NCI-H446 treated with DMSO at 0.1 percent for 48 hours (cell line): ENCODE measurements around the gene ATP1B3.
"Not testable (repeated sequence)": the region's sequence is repeated elsewhere in the genome, so short reads cannot be mapped to it uniquely, and the experiment has no call there.

Experiments
- DNase-seq: peaks from one replicate; lab custom pipeline; 2025; lab: John Stamatoyannopoulos, UW

ATP1B3 gene

GRCh38 chr3:141905129-141905528 is 28.7 kb downstream of the ATP1B3 start:
- no peak for DNase-seq

- DNase-seq: no peak
Measured at GRCh38 chr3:141909408-141909807, 33.0 kb downstream of the ATP1B3 start.

DNA sequence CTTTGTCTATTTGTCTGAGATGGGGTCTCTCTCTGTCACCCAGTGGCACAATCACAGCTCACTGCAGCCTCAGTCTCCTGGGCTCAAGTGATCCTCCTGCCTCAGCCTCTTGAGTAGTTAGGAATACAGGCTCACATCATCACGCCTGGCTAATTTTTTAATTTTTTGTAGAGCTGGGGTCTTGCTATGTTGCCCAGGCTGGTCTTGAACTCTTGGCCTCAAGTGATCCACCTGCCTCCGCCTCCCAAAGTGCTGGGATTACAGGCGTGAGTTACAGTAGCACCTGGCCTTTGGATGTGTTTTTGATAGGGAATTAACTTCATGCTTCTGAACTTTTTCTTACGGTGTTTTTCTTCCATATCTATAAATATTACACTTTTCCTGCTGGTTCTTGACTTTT is 33.5 kb downstream of the ATP1B3 start:
- not testable (repeated sequence) for DNase-seq

- no peak for DNase-seq
Measured at GRCh38 chr3:141913150-141913811, 36.8 kb downstream of the ATP1B3 start.

- no peak for DNase-seq
Measured at GRCh38 chr3:141914311-141914710, 37.9 kb downstream of the ATP1B3 start.

DNA sequence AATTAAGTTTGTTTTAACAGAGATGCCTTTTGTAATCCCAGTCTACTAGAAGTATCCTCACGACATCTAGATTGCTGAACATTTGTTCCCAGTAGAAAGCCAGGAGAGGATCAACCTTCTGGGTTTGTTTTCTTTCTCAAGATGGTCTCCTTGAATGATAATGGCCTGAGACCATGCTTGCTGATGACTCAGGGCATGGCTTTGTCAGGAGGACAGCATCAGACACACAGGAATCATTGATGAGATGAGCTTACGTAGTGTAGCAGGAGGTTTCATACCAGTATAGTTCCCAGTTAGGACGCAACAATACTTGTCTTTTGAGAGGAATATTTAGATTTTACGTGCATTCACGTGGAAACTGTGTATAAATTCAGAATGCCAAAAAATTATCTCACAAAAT is 38.6 kb downstream of the ATP1B3 start:
- DNase-seq: no peak

GRCh38 chr3:141915766-141916165 is 39.3 kb downstream of the ATP1B3 start:
- DNase-seq: no peak

DNA sequence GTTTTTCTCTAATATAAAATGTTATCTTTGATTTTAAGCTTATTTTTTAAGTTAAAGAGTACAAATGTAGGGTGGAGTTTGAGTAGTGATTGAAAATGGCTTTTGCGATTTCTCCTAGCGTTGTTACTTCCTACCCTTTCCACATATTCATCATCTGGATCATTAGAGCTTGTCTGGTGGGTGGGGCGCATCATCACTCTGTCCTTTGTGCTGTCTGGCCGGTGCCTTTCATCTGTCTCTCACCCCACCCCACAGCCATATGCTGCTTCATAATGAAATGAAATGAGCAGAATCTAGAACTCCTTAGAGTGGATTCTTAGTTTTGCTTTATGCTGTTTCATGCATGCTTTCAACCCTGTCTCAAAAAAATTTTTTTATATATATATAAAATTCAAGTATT is 44.3 kb downstream of the ATP1B3 start:
- peak; percentile 4 for DNase-seq

DNA sequence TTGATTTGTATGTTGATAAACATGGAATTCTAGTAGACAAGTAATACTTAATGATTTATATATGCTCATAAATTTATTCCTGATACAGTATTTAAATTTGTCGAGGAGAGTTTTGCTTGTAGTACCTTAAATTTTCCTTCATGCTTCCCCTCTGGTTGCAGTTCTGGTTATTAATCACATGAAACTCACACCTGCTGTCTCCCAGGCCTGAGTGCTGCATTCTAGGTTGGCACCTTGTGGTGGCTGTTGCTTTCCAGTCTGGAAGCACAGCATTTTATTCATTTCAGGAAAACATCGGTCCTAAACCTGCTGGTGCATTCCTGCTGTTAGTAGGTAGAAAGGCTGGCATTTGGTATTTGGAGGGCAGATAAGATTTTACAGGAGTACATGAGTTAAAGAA is 44.9 kb downstream of the ATP1B3 start:
- DNase-seq: no peak

DNA sequence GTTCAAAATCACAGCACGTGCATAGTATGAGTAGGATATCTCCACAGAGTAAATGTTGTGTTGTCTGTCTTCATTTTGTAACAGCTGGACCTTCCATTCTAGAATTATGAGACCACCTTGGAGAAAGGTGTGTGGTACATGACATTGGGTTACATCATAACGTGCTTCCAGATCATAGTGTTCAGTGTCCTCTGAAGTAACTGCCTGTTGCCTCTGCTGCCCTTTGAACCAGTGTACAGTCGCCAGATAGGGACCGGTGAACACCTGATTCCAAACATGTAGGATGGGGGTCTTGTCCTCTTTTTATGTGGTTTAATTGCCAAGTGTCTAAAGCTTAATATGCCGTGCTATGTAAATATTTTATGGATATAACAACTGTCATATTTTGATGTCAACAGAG is 49.2 kb downstream of the ATP1B3 start:
- not testable (repeated sequence) for DNase-seq

DNA sequence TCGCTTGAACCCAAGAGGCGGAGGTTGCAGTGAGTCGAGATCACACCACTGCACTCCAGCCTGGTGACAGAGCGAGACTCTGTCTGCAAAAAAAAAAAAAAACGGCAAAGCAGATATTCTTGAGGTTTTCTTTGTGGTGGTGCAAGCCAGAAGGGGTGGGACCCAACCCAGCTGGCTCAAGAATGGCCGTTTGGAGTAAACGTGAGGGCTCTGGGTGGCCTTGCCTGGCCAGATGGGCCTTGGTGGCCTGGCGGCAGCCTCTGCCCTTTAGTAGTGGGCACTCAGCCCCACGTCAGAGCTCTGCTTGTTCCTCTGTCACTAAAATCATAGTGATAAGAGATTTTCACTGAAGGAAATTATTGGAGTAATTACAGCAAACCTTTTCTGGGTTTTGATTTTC is 50.5 kb downstream of the ATP1B3 start:
- no peak for DNase-seq

GRCh38 chr3:141928631-141929270 is 52.3 kb downstream of the ATP1B3 start:
- DNase-seq: no peak

DNA sequence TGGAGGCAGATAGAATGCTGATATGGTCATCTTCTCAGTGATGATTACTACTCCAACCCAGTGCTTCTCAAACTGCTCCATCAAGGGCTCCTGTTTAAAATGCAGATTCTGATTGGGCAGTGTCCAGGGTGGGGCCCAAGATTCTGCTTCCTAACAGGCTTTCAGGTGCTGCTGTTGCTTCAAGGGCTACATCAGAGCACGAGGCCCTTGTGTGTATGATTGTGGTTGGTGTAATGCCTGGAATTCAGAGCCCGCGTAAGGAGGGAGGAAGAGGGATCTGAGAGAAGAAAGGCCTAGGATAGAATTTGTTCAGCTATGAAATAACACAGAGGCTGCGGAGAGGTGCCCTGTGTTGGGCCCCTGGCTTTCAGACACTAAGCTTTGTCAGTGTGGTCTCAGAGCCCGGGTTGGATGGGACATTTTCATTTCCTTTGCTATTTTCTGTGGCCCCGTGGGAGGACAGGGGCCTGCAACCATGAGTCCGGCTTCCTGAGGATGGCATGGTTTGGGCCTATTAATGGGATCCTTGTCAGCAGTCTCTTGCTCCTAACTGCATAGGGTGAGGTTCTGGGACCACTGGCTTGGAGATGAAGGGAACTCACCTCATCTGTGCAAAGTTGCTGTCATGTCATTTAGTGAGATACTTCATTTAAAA is 53.0 kb downstream of the ATP1B3 start:
- DNase-seq: no peak

GRCh38 chr3:141930801-141931200 is 54.4 kb downstream of the ATP1B3 start:
- no peak for DNase-seq

DNA sequence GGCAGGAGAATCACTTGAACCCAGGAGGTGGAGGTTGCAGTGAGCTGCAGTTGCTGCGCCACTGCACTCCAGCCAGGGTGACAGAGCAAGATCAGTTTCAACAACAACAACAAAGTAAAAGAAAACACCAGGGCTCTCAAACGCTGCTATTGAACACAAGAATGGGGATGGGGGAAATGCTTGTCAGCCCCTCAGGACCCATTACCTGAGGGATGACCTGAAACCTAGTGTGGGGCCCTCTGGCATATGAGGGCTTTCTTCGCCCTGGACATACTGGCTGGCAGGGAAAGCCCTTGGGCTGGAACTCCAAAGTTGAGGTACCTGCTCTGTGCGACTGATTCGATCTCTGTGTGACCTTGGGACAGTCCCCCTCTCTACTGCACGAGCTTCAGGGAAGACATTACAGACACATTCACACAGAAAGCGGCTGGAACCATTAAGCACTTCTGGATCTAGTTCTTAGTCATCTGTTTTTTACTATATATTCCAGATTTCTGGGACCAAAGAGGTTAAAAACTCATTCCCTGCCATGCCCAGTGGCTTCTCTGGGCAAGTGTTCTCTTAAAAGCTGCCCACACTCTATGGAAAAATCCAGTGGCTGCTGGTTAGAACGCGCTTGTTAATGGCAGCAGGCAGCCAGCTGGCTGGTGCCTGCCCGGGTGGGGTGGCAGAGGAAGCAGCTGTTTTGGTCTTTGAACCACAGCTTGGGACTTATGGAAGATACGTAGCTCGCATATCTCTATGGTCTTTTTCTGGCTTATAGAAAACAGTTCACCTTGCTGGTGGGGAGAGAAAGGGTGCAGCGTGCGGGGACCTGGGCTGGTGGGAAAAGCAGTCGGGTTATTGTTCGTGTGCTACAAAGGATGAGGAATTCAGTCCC is 57.2 kb downstream of the ATP1B3 start:
- DNase-seq: no peak

GRCh38 chr3:141934354-141934753 is 57.9 kb downstream of the ATP1B3 start:
- DNase-seq: no peak

DNA sequence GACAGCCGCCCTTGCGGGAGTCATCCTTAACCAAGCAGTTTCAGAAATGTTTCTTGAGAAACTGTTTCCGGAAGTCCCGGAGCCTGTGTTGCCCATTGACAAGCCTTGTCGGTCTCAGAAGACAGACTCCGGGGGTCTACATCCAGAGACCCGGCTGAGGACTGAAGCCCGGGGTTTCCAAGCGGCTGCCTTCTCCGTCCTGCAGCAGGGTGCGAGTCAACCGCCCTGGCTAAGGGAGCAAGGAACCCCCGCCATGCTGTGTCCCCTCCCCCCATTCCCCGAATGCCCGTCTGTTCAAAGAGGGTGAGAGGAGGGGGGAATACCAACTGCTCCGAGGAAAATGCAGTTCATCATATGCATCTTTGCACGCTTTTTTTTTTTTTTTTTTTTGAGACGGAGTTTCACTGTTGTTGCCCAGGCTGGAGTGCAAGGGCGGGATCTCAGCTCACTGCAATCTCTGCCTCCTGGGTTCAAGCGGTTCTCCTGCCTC is 61.6 kb downstream of the ATP1B3 start:
- no peak for DNase-seq

- no peak for DNase-seq
Measured at GRCh38 chr3:141939759-141940158, 63.3 kb downstream of the ATP1B3 start.

DNA sequence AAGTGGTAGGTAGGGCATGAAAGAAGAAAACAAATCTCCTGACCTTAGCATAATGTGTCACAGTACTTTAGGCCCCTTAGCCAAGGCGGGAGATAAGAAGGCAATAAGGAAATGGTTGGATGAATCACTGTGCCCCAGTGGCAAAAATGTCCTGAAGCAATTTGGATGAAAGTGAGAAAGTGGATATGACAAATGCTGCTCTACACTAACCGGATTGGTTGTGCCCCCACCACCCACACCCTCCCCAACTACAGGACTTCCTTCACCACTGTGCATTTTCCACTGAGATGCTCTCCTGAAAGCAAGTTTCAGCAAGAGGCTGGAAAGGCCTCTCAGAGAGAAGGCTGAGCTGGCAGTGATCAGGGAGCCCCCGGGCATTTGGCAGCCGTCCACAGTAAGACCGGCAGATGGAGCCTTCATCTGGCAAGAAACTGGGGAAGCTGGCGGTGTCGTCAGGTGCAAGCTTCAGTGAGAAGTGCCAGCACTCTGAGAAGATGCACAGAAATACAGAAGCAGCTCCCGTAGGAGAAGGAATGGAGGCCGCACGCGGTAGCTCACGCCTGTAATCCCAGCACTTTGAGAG is 63.8 kb downstream of the ATP1B3 start:
- peak; percentile 98 for DNase-seq

- DNase-seq: no peak
Measured at GRCh38 chr3:141941093-141941492, 64.7 kb downstream of the ATP1B3 start.

GRCh38 chr3:141942006-141942405 is 65.6 kb downstream of the ATP1B3 start:
- no peak for DNase-seq
